Activated naive CD8-positive, alpha-beta T cell treated with anti-CD3 and anti-CD28 coated beads, Interleukin-2, amount 50 U/mL, for 16 hours (primary cell): ENCODE measurements around the gene PLAAT4.

Experiments used
- DNase-seq: peaks from one replicate; pipeline ENCODE4 v3.0.0-alpha.2; 2020; ENCODE audit warnings: low read depth, low spot score

The PLAAT4 gene, protein sequence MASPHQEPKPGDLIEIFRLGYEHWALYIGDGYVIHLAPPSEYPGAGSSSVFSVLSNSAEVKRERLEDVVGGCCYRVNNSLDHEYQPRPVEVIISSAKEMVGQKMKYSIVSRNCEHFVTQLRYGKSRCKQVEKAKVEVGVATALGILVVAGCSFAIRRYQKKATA

GRCh38 chr11:63536669-63537292 lies at the start of gene PLAAT4:
TSS of gene PLAAT4 (plus strand) at chr11:63536808. CDS start at chr11:63536869, 61 bp downstream.
- no peak for DNase-seq

DNA sequence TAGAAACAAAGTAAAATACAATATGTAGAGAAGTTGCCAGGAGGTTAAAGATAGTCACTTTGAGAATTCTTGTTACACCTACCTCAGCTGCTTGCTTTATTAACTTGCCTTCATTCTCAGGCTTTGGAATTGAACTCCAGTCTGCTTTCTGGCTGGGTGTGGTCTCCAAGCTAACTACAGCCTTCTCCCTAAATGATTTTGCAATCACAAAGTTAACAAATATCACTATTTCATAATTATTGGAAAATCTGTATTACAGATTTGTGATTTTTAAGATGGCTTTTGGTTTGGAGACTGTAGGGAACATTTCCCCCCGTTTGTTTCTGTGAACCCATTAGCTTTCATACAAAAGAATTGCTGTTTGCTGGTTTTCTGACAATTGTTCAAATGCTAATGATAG lies 47.8 kb upstream of the PLAAT4 start:
- no peak for DNase-seq

- no peak for DNase-seq
Observed at GRCh38 chr11:63489879-63490278, 46.7 kb upstream of the PLAAT4 start.

GRCh38 chr11:63490551-63491239 lies 45.9 kb upstream of the PLAAT4 start, which contains the start of gene PLAAT5:
TSS of gene PLAAT5 (minus strand) at chr11:63491167. CDS start at chr11:63491034, 133 bp downstream.
- DNase-seq, result no peak

DNA sequence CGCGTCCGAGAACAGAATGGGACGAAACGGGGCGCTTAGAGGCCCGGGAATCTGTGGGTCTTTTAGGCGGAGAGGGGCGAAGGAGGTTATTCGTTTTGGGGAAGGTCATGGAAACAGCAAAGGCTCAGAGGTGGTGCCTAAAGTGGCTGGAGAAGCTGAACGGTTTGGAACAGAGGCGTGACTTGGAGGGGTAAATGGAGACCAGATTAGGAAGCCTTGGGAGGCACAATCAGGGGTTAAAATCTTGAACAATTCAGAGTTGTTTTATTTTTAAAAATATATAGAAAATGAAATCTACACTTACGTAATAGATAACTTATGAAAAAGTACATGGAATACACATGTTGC lies 45.4 kb upstream of the PLAAT4 start:
- DNase-seq, result no peak

DNA sequence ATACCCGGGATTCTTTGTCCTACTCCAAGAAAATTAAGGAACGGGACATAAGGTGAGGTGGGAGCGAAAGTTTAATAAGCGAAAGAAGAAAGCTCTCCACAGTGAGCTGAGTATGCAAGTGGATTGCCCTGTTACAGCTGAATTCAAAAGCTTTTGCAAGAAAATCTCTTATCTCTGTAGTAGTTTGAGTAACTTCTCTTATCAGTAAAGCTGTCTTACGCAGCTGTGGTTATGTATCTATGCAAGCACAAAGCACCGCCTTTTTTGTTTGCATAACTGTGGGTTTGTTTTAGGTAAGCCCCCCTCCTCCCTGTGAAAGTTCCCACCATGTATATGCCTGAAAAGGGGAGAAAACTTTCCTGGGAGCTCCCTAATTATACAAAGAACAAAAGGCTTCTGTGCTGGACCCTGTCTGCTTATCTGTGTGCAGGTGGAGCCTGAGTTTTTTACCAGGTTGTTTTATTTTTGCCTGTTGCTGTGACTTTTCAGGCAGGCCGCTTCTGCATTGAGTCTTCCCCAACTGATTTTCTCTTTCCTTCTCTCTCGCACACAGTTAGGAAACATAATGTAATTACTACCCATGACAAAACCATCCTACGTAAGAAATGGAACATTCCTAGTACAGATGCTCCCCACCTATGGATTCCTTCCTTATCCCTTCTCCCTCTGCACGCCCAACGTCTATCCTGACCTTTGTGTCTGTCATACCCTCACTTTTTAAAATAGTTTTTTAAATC lies 44.8 kb upstream of the PLAAT4 start:
- DNase-seq, result no peak

GRCh38 chr11:63492441-63492840 lies 44.2 kb upstream of the PLAAT4 start:
- DNase-seq, result no peak

DNA sequence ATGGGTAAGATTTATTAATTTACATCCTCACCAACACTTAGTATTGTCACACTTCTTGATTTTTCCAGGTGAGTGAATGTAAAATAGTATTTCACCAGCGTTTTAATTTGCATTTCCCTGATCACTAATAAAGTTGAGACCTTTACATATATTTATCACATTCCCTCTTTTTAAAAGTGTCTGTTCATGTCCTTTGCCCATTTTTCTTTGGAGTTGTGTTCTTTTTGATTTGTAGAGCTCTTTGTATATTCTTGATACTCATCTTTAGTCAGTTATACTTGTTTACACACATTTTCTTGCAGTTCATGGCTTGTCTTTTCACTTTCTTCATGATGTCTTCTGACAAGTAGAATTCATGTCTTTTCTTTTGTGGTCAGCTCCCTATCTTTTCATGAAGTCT lies 43.5 kb upstream of the PLAAT4 start:
- no peak for DNase-seq

DNA sequence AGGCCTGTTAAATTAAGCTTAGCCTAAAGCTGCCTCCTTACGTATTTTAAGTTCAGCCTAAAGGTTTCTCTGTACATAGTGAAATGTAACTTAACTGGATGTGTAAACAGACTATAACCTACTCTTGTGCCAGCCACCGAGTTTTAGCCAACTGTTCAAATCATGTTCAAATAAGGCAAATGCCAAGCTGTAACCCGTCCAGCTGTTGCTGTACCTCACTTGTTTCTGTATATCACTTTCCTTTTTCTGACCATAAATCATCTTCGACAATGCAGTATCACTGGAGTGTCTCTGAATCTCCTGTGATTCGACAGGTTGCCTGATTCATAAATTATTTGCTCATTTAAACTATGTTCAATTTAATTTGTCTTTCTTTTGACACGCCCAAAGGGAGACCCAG lies 41.6 kb upstream of the PLAAT4 start:
- DNase-seq, result no peak

GRCh38 chr11:63499874-63500273 lies 36.7 kb upstream of the PLAAT4 start:
- no peak for DNase-seq

- DNase-seq, result no peak
Observed at GRCh38 chr11:63501236-63501635, 35.4 kb upstream of the PLAAT4 start.

GRCh38 chr11:63502252-63502820 lies 34.3 kb upstream of the PLAAT4 start:
- DNase-seq, result no peak

DNA sequence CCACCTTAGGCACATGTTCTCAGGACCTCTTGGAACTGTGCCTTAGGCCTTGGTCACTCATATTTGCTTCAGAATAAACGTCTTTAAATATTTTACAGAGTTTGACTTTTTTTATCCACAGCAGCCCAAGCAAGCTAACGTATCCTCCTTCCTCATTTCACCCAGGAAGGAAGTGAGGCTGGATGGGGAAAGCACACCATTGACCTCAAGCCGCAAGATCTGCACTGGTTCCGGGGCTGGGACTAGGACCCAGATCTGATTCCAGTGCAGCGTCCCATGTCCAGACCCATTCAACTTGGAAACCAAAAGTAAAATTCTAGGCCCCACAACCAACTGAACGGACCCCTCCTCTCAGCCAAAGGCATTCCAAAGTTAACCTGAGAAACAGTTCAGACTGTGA lies 33.1 kb upstream of the PLAAT4 start:
- no peak for DNase-seq

- no peak for DNase-seq
Observed at GRCh38 chr11:63504054-63504453, 32.6 kb upstream of the PLAAT4 start.

- DNase-seq, result no peak
Observed at GRCh38 chr11:63504933-63505586, 31.5 kb upstream of the PLAAT4 start.

DNA sequence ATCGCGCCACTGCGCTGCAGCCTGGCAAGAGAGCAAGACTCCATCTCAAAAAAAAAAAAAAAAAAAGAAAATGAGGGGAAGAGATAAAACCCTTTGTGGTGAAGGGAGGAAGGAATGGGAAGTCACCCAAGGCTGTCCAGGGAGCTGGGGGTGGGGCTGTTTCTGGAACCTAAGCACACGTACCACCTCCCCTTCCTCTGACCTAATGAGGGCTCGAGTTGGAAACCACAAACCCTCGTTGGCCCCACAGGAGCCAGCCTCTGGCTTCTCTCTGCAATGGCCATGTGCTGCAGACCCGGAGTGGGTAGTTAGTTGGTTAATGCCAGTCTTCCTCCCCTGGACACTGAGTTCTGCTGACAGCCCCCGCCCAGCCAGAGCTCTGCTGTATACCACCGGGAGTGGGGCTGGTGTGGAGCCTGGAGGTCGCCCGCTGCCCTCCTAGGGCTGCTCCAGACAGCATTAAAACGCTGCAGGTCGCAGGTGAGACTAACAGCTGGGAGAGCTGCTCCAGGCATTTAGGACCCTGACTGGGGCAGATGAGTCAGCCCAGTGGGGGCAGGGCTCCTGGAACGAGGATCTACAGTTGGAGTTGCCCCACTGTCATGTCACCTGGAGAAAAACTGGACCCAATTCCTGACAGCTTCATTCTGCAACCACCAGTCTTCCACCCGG lies 30.6 kb upstream of the PLAAT4 start, which contains the start of gene LGALS12:
Gene LGALS12, plus strand, starts transcription at position 228 of the 672 bp plus-strand sequence. Its CDS starts 375 bp downstream, at position 603.
- no peak for DNase-seq

- no peak for DNase-seq
Observed at GRCh38 chr11:63506876-63507275, 29.7 kb upstream of the PLAAT4 start.

DNA sequence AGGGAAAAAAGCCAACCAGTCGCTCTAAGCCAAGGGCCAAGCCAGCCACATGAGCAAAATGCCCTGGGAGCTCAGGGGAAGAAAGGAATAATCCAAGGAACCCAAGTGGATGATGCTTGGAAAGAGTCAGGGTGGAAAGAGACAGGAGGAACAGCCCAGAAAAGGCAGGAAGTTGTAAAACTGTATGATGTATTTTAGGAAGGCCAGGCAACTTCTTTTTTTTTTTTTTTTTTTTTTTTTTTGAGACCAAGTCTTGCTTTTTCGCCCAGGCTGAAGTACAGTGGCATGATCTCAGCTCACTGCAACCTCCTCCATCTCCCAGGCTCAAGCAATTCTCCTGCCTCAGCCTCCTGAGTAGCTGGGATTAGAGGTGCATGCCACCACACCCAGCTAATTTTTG lies 29.1 kb upstream of the PLAAT4 start:
- DNase-seq, result no peak

DNA sequence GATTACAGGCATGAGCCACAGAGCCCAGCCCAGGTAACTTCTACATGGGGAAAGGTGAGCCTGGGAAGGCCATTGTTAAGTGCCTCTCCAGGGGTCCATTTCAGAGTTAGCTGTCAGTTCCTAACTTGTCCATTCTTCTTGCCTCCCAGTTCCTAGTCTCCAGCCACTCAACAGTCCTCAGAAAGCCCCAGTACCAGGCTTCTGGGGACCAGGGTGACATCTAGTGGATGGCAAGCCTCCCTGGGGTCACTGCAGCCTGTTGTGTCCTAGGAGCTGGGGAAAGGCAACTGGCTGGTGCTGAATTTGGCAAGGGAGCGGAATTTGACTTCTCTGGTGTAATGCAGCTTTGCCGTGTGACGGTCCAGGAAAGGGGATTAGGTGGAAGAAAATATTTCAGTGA lies 28.6 kb upstream of the PLAAT4 start:
- no peak for DNase-seq

DNA sequence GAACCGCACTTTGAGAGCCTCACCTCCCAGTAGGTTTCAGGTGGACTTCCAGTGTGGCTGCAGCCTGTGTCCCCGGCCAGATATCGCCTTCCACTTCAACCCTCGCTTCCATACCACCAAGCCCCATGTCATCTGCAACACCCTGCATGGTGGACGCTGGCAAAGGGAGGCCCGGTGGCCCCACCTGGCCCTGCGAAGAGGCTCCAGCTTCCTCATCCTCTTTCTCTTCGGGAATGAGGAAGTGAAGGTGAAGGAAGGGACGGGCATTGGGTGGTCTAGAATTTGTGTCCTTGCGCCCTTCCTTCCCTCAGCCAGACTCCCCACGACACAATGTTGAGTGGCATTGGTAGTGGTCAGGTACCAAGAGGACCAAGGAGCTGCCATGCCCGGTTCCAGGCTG lies 27.9 kb upstream of the PLAAT4 start:
- DNase-seq, result no peak
